A549 (cell line): Measurements from ENCODE around the gene C1QTNF9. TPM values are rescaled to one million over a fixed set of nuclear protein-coding genes. Genes with fewer than 3 reads are reported as not detected.
"Not testable (repeated sequence)": the region's sequence is repeated elsewhere in the genome, so short reads cannot be mapped to it uniquely, and the experiment has no call there.

Experiments used
- ATAC-seq, 2 experiments: fragments of 200-7000 bp in 1 of 2; fragments of >200 bp in 1 of 2; cut with Nextera tagmentation in 1 of 2; cut with Tn5 transposase in 1 of 2; 3 replicates each; pipeline versions ENCODE4 v1.8.0 to v1.9.1; 2018 to 2020; ENCODE audit warnings: mild to moderate bottlenecking in 1 of 2, moderate library complexity in 1 of 2
- CTCF ChIA-PET: fragments of 300-600 bp; sonication (Branson Sonifier 250); formaldehyde crosslinking; extraction: SDS; loops from one replicate; lab custom pipeline; 2021; ENCODE audit warnings: antibody characterized with exemption, inconsistent platforms; lab: Yijun Ruan, JAX
- POLR2A ChIA-PET: fragments of 350-600 bp; formaldehyde crosslinking; extraction: SDS; loops from one replicate; lab custom pipeline; 2021; ENCODE audit warnings: antibody characterized with exemption, inconsistent platforms; lab: Yijun Ruan, JAX
- DNase-seq, 2 experiments: peaks; one replicate each; pipeline versions ENCODE4 v3.0.0 to v3.0.0-alpha.2; 2011 to 2016; ENCODE audit warnings: low read depth in 1 of 2, low spot score in 1 of 2
- FAIRE-seq: peaks from 2 replicates; lab custom pipeline; 2011; peaks lifted over from hg19 to GRCh38; lab: Jason Lieb, UNC
- H3K27ac ChIP-seq, 2 experiments: fragments of >200 bp; sonication (Bioruptor Twin); formaldehyde crosslinking; 3 replicates each; pipeline ENCODE4 v1.5.1; 2016 to 2017
- H3K4me1 ChIP-seq: fragments of >200 bp; sonication (Bioruptor Twin); formaldehyde crosslinking; 3 replicates; pipeline ENCODE4 v1.6.1; 2016
- H3K4me2 ChIP-seq: fragments of >200 bp; sonication (Bioruptor Twin); formaldehyde crosslinking; 3 replicates; pipeline ENCODE4 v1.6.1; 2016
- H3K4me3 ChIP-seq: fragments of >200 bp; sonication (Bioruptor Twin); formaldehyde crosslinking; 3 replicates; pipeline ENCODE4 v1.5.1; 2016
- H3K9me3 ChIP-seq: fragments of >200 bp; sonication (Bioruptor Twin); formaldehyde crosslinking; 3 replicates; pipeline ENCODE4 v1.6.1; 2016
- BCL3 ChIP-seq: fragments of >200 bp; sonication (Bioruptor Twin); formaldehyde crosslinking; IDR thresholded peaks from 3 replicates; pipeline ENCODE4 v1.6.1; 2016
- BHLHE40 ChIP-seq: IDR thresholded peaks from 2 replicates; pipeline ENCODE4 v1.6.1; 2012; ENCODE audit warnings: low read depth, low read length, inconsistent platforms
- CBX8 ChIP-seq: fragments of 200-600 bp; sonication (generic); IDR thresholded peaks from 2 replicates; pipeline ENCODE4 v1.6.1; 2016
- CEBPB ChIP-seq, 2 experiments: fragments of >200 bp in 1 of 2; sonication (Bioruptor Twin) in 1 of 2; formaldehyde crosslinking in 1 of 2; IDR thresholded peaks; 2 replicates each; pipeline ENCODE4 v1.6.1; 2012 to 2016
- ESRRA ChIP-seq: fragments of 150-350 bp; IDR thresholded peaks from 2 replicates; pipeline ENCODE4 v1.6.1; 2014; ENCODE audit warnings: mild to moderate bottlenecking, low read length, borderline replicate concordance
- FOXS1 ChIP-seq: fragments of 250-450 bp; sonication (Bioruptor Pico); IDR thresholded peaks from 2 replicates; pipeline ENCODE4 v1.5.0; 2020; ENCODE audit warnings: mild to moderate bottlenecking, moderate library complexity
- GATA3 ChIP-seq: IDR thresholded peaks from 2 replicates; pipeline ENCODE4 v1.6.1; 2012; ENCODE audit warnings: borderline replicate concordance
- HEYL ChIP-seq: fragments of 250-450 bp; sonication (Bioruptor Pico); IDR thresholded peaks from 2 replicates; pipeline ENCODE4 v1.8.0; 2021; ENCODE audit warnings: mild to moderate bottlenecking, moderate library complexity
- HOXB13 ChIP-seq: fragments of 250-450 bp; sonication (Bioruptor Pico); IDR thresholded peaks from 2 replicates; pipeline ENCODE4 v1.5.0; 2020; ENCODE audit warnings: low read depth, mild to moderate bottlenecking, moderate library complexity
- JUNB ChIP-seq: fragments of >200 bp; sonication (Bioruptor Twin); formaldehyde crosslinking; IDR thresholded peaks from 2 replicates; pipeline ENCODE4 v1.6.1; 2016
- MYC ChIP-seq: IDR thresholded peaks from 2 replicates; pipeline ENCODE4 v1.6.1; 2012; ENCODE audit warnings: mild to moderate bottlenecking, inconsistent platforms, low read length, improper control_type of control experiment, borderline replicate concordance
- NR3C1 ChIP-seq: fragments of >200 bp; sonication (Bioruptor Twin); formaldehyde crosslinking; IDR thresholded peaks from 3 replicates; pipeline ENCODE4 v1.6.1; 2017
- PBX3 ChIP-seq: IDR thresholded peaks from 2 replicates; pipeline ENCODE4 v1.6.1; 2012
- POLR2AphosphoS2 ChIP-seq: conservative IDR thresholded peaks from 2 replicates; pipeline ENCODE4 v1.6.1; 2012; ENCODE audit warnings: low read length, improper control_type of control experiment, inconsistent platforms
- RFX5 ChIP-seq: fragments of 450-650 bp; IDR thresholded peaks from 2 replicates; pipeline ENCODE4 v1.7.1; 2014; ENCODE audit warnings: antibody characterized with exemption, mild to moderate bottlenecking, moderate library complexity
- SMC3 ChIP-seq: fragments of >200 bp; sonication (Bioruptor Twin); formaldehyde crosslinking; IDR thresholded peaks from 3 replicates; pipeline ENCODE4 v1.6.1; 2018; ENCODE audit warnings: inconsistent platforms
- ZC3H11A ChIP-seq: fragments of 450-650 bp; IDR thresholded peaks from 2 replicates; pipeline ENCODE4 v1.6.1; 2014; ENCODE audit warnings: antibody characterized with exemption, mild to moderate bottlenecking
- ZFP36 ChIP-seq: fragments of 450-650 bp; IDR thresholded peaks from 2 replicates; pipeline ENCODE4 v1.6.1; 2014; ENCODE audit warnings: borderline replicate concordance; ENCODE audit not compliant: partially characterized antibody
- WGBS: methylation state at CpG from one replicate; pipeline ENCODE4 v1.1.6; 2017; ENCODE audit errors: missing lambda C conversion rate; 5-methylcytosine and 5-hydroxymethylcytosine counted together
- polyA plus RNA-seq, 4 experiments: library from polyadenylated mRNA; depleted of rRNA in 3 of 4; stranded (reverse); fragments of >200 nt; fragmentation: RNase III in 1 of 4; extraction: RNeasy Plus Mini Kit Qiagen cat#74134 plus additional on column Dnase treatment in 1 of 4; gene quantifications; 2 replicates in 3 of 4; 3 replicates in 1 of 4; pipeline ENCODE4 v1.2.3, GENCODE V29; 2011 to 2017
- TF ChIP-seq, protein P1 (sequence below): IDR thresholded peaks from 2 replicates; pipeline ENCODE4 v1.6.1; 2012
- TF ChIP-seq, protein P2 (sequence below): IDR thresholded peaks from 2 replicates; pipeline ENCODE4 v1.6.1; 2012; ENCODE audit warnings: low read depth, borderline replicate concordance

C1QTNF9 gene
- polyA plus RNA-seq, 2 of the 4 experiments (the other 2 are of a cell fraction): not detected

GRCh38 chr13:24348797-24349515 is 39.6 kb downstream of the C1QTNF9 start:
- ChIA-PET POLR2A (no interaction called here), CTCF (no interaction called here)
- no peak for TF ChIP-seq HOXB13 (CRISPR knock-in tag)
- TF ChIP-seq ZFP36: no peak
- TF ChIP-seq ESRRA: no peak
- TF ChIP-seq HEYL (CRISPR knock-in tag): no peak
- TF ChIP-seq CEBPB (IDR thresholded peaks at IDR 0.05): no peak
- no peak for TF ChIP-seq JUNB
- no peak for TF ChIP-seq NR3C1
- ATAC-seq (0 out of 6 replicates have a peak, but pooled peaks of 1 of the 2 experiments have one; percentile 50), DNase-seq (peak in 1 of 2 experiments; percentile 12), FAIRE-seq (no peak)
- H3K4me3 ChIP-seq: no peak overlapping the region
- WGBS: 6% methylated on average over 4 of the region's 6 CpGs
- no peaks in the 10 kb centered on the region for H3K4me1 ChIP-seq
- no peak overlapping the region for H3K27ac ChIP-seq
- no peak overlapping the region for H3K4me2 ChIP-seq
- no peaks in the 10 kb centered on the region for H3K9me3 ChIP-seq

- H3K9me3 ChIP-seq, H3K4me3 ChIP-seq, POLR2A ChIA-PET, H3K4me2 ChIP-seq, H3K27ac ChIP-seq, H3K4me1 ChIP-seq, CTCF ChIA-PET, DNase-seq, FAIRE-seq, ATAC-seq: not testable (repeated sequence)
- 70% methylated on average over 2 of the region's 3 CpGs for WGBS
Observed at GRCh38 chr13:24349778-24350664, 40.6 kb downstream of the C1QTNF9 start.

GRCh38 chr13:24351423-24351822 is 42.0 kb downstream of the C1QTNF9 start:
- no peak for TF ChIP-seq HEYL (CRISPR knock-in tag)
- no peak for TF ChIP-seq SMC3
- TF ChIP-seq CBX8: no peak
- no peak for TF ChIP-seq PBX3
- TF ChIP-seq BHLHE40: no peak
- TF ChIP-seq POLR2AphosphoS2: no peak
- TF ChIP-seq RFX5: no peak
- no peak for TF ChIP-seq ZC3H11A
- TF ChIP-seq, protein P1, sequence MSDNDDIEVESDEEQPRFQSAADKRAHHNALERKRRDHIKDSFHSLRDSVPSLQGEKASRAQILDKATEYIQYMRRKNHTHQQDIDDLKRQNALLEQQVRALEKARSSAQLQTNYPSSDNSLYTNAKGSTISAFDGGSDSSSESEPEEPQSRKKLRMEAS: no peak
- TF ChIP-seq JUNB: no peak
- no peak for TF ChIP-seq FOXS1 (CRISPR knock-in tag)
- TF ChIP-seq BCL3: no peak
- TF ChIP-seq, protein P2, sequence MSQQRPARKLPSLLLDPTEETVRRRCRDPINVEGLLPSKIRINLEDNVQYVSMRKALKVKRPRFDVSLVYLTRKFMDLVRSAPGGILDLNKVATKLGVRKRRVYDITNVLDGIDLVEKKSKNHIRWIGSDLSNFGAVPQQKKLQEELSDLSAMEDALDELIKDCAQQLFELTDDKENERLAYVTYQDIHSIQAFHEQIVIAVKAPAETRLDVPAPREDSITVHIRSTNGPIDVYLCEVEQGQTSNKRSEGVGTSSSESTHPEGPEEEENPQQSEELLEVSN: no peak
- TF ChIP-seq MYC: no peak
- no peak for TF ChIP-seq GATA3
- no peaks in the 10 kb centered on the region for H3K9me3 ChIP-seq
- H3K27ac ChIP-seq: no peak overlapping the region
- no peak overlapping the region for H3K4me2 ChIP-seq
- 6% methylated on average over 3 of the region's 3 CpGs for WGBS
- H3K4me3 ChIP-seq: no peak overlapping the region
- H3K4me1 ChIP-seq: no peaks in the 10 kb centered on the region
- FAIRE-seq: no peak
- CTCF ChIA-PET: no interaction called here
- no peak for DNase-seq
- POLR2A ChIA-PET: no interaction called here
- no peak for ATAC-seq
